ENCODE data around the gene DET1.
"Not testable (repeated sequence)": the region's sequence is repeated elsewhere in the genome, so short reads cannot be mapped to it uniquely, and the experiment has no call there.

The DET1 gene

GRCh38 chr15:88568589-88568988 is 22.1 kb upstream of the DET1 start:
- TF ChIP-seq POLR2A (IDR thresholded peaks at IDR 0.05; ENCODE audit: extremely low read depth, insufficient read length) (no peak), MAX (IDR thresholded peaks at IDR 0.05; ENCODE audit: low read depth, low read length) (no peak), MYC (IDR thresholded peaks at IDR 0.05; ENCODE audit: low read depth, low read length) (no peak)
- TF ChIP-seq, protein P1, sequence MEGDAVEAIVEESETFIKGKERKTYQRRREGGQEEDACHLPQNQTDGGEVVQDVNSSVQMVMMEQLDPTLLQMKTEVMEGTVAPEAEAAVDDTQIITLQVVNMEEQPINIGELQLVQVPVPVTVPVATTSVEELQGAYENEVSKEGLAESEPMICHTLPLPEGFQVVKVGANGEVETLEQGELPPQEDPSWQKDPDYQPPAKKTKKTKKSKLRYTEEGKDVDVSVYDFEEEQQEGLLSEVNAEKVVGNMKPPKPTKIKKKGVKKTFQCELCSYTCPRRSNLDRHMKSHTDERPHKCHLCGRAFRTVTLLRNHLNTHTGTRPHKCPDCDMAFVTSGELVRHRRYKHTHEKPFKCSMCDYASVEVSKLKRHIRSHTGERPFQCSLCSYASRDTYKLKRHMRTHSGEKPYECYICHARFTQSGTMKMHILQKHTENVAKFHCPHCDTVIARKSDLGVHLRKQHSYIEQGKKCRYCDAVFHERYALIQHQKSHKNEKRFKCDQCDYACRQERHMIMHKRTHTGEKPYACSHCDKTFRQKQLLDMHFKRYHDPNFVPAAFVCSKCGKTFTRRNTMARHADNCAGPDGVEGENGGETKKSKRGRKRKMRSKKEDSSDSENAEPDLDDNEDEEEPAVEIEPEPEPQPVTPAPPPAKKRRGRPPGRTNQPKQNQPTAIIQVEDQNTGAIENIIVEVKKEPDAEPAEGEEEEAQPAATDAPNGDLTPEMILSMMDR (IDR thresholded peaks at IDR 0.05; ENCODE audit: low read depth, low read length), result no peak
- no peak for DNase-seq (ENCODE audit: low read depth)
- H3K4me3 ChIP-seq (ENCODE audit: low read depth, low read length), result no peak overlapping the region

DNA sequence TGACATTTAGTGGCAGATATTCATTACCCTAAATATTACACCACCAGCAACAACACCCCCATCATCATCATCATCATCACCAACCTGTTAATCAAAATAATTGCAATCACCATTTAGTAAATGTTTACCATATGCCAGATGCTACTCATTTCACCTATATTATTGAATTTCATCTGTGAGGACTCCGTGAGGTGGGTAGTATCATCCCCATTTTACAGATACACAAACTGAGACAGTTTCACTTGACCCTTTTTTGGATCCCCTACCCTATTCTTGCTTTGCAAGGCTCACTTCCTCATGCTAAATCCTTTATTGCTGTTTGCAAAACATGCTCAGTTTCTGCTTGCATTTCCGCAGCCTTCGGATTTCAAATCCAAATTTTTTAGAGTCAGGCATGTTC is 18.3 kb upstream of the DET1 start:
- no peak for TF ChIP-seq POLR2A (IDR thresholded peaks at IDR 0.05; ENCODE audit: extremely low read depth, insufficient read length)
- TF ChIP-seq, protein P1 (IDR thresholded peaks at IDR 0.05; ENCODE audit: low read depth, low read length), result no peak
- no peak for TF ChIP-seq MAX (IDR thresholded peaks at IDR 0.05; ENCODE audit: low read depth, low read length)
- no peak for TF ChIP-seq MYC (IDR thresholded peaks at IDR 0.05; ENCODE audit: low read depth, low read length)
- no peak for DNase-seq (ENCODE audit: low read depth)
- H3K4me3 ChIP-seq (ENCODE audit: low read depth, low read length), result no peak overlapping the region

GRCh38 chr15:88563638-88564037 is 17.2 kb upstream of the DET1 start:
- no peak for TF ChIP-seq MAX (IDR thresholded peaks at IDR 0.05; ENCODE audit: low read depth, low read length)
- TF ChIP-seq MYC (IDR thresholded peaks at IDR 0.05; ENCODE audit: low read depth, low read length), result no peak
- TF ChIP-seq, protein P1 (IDR thresholded peaks at IDR 0.05; ENCODE audit: low read depth, low read length), result no peak
- TF ChIP-seq POLR2A (IDR thresholded peaks at IDR 0.05; ENCODE audit: extremely low read depth, insufficient read length), result no peak
- H3K4me3 ChIP-seq (ENCODE audit: low read depth, low read length), result no peak overlapping the region
- no peak for DNase-seq (ENCODE audit: low read depth)

- DNase-seq (ENCODE audit: low read depth); H3K4me3 ChIP-seq (ENCODE audit: low read depth, low read length): not testable (repeated sequence)
Measured at GRCh38 chr15:88559565-88559964, 13.1 kb upstream of the DET1 start.

DNA sequence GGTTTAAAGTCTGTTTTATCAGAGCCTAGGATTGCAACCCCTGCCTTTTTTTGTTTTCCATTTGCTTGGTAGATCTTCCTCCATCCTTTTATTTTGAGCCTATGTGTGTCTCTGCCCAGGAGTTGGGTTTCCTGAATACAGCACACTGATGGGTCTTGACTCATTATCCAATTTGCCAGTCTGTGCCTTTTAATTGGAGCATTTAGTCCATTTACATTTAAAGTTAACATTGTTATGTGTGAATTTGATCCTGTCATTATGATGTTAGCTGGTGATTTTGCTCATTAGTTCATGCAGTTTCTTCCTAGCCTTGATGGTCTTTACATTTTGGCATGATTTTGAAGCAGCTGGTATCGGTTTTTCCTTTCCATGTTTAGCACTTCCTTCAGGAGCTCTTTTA is 11.5 kb upstream of the DET1 start:
- DNase-seq (ENCODE audit: low read depth); H3K4me3 ChIP-seq (ENCODE audit: low read depth, low read length): not testable (repeated sequence)

DNA sequence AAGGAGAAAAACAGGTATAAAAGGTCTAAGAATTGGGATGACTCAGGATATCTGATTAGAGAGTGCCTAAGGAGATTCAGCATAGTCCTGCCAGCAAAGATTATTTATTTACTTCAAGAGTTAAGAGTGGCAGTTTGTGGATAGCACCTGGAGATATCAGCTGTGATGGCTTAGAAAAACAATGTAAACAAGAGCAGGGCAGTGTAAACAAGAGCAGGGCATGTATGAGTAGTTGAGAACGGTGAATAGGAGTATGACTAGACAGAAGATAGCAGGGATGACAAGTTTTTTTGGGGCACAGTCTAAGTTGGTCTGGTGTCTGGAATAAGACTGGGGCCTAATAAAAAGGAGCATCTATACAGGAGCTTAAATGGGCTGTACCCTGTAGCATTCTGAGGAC is 1.5 kb upstream of the DET1 start:
- not testable (repeated sequence) for H3K4me3 ChIP-seq (ENCODE audit: low read depth, low read length); DNase-seq (ENCODE audit: low read depth)

- H3K4me3 ChIP-seq (ENCODE audit: low read depth, low read length), result peak overlapping the region; percentile 74
- not testable (repeated sequence) for DNase-seq (ENCODE audit: low read depth)
Measured at GRCh38 chr15:88545578-88546247, 768 bp downstream of the DET1 start.

GRCh38 chr15:88543065-88543776 is 3.3 kb downstream of the DET1 start:
- no peak overlapping the region for H3K4me3 ChIP-seq (ENCODE audit: low read depth, low read length)
- TF ChIP-seq MYC (IDR thresholded peaks at IDR 0.05; ENCODE audit: low read depth, low read length), result no peak
- no peak for TF ChIP-seq MAX (IDR thresholded peaks at IDR 0.05; ENCODE audit: low read depth, low read length)
- TF ChIP-seq, protein P1 (IDR thresholded peaks at IDR 0.05; ENCODE audit: low read depth, low read length), result no peak
- TF ChIP-seq POLR2A (IDR thresholded peaks at IDR 0.05; ENCODE audit: extremely low read depth, insufficient read length), result no peak
- no peak for DNase-seq (ENCODE audit: low read depth)

Data from NB4 (cell line).